ENCODE data around the gene RFLNA.

The RFLNA gene

DNA sequence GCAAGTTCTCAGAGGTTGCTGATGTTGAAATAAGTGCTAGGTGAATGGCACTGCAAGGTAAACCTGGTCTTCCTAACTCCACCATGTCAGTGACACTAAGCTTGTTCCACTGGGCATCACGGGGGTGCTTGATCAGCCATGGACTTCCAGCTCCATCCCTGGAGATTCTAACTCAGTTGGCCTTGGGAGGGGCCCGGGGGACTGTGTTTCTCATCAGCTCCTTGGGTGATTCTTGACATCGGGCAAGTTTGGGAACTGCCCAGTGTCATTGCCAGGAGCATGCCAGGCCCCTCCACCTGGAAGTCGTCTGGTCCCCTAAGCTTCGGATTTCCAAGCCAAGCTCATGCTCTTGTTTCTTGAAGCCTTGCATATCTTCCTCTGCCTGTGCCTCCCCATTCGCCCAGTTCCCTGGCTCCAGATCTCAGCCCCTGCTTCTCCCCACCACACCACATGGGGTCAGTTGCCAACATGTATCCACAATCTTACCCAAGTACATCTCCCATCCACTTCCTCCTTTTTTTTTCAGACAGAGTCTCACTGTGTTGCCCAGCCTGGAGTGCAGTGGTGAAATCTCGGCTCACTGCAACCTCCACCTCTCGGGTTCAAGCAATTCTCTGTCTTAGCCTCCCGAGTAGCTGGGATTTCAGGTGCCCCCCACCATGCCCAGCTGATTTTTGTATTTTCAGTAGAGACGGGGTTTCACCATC is 30.7 kb upstream of the RFLNA start:
- TF ChIP-seq SIN3A (IDR thresholded peaks at IDR 0.05; ENCODE audit: borderline replicate concordance, insufficient read depth, low read length) (no peak), TAF1 (IDR thresholded peaks at IDR 0.05; ENCODE audit: borderline replicate concordance, insufficient read depth, low read length) (no peak), POLR2AphosphoS5 (IDR thresholded peaks at IDR 0.05; ENCODE audit: low read depth, low read length) (no peak), FOXP2 (optimal IDR thresholded peaks at IDR 0.05; ENCODE audit: borderline replicate concordance, extremely low read depth, extremely low read length, insufficient read depth) (no peak)
- TF ChIP-seq, protein P1, sequence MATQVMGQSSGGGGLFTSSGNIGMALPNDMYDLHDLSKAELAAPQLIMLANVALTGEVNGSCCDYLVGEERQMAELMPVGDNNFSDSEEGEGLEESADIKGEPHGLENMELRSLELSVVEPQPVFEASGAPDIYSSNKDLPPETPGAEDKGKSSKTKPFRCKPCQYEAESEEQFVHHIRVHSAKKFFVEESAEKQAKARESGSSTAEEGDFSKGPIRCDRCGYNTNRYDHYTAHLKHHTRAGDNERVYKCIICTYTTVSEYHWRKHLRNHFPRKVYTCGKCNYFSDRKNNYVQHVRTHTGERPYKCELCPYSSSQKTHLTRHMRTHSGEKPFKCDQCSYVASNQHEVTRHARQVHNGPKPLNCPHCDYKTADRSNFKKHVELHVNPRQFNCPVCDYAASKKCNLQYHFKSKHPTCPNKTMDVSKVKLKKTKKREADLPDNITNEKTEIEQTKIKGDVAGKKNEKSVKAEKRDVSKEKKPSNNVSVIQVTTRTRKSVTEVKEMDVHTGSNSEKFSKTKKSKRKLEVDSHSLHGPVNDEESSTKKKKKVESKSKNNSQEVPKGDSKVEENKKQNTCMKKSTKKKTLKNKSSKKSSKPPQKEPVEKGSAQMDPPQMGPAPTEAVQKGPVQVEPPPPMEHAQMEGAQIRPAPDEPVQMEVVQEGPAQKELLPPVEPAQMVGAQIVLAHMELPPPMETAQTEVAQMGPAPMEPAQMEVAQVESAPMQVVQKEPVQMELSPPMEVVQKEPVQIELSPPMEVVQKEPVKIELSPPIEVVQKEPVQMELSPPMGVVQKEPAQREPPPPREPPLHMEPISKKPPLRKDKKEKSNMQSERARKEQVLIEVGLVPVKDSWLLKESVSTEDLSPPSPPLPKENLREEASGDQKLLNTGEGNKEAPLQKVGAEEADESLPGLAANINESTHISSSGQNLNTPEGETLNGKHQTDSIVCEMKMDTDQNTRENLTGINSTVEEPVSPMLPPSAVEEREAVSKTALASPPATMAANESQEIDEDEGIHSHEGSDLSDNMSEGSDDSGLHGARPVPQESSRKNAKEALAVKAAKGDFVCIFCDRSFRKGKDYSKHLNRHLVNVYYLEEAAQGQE (IDR thresholded peaks at IDR 0.05; ENCODE audit: insufficient read depth in 1 of 2, low read depth in 2 of 2, low read length in 2 of 2): no peak

DNA sequence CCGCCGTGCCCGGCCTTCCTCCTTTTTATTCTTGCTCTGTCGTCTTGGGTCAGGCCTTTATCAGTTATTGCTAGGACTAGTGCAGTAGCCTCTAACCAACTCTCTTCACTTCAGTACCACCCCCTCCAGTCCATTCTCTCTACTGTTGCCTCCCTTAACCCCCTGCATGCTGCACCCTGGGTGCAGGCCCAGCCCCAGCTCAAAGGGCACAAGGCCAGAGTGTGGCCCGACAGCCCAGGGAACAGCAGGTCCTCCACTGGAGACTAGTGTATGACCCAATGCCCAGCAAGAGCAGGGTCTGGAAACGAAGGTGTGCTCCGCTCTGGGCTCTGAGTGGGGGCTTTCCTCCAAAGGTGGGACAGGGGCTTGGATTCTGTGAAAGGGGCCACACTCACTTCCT is 30.0 kb upstream of the RFLNA start:
- TF ChIP-seq POLR2AphosphoS5 (IDR thresholded peaks at IDR 0.05; ENCODE audit: low read depth, low read length) (no peak), SIN3A (IDR thresholded peaks at IDR 0.05; ENCODE audit: borderline replicate concordance, insufficient read depth, low read length) (no peak), TAF1 (IDR thresholded peaks at IDR 0.05; ENCODE audit: borderline replicate concordance, insufficient read depth, low read length) (no peak), FOXP2 (optimal IDR thresholded peaks at IDR 0.05; ENCODE audit: borderline replicate concordance, extremely low read depth, extremely low read length, insufficient read depth) (no peak)
- TF ChIP-seq, protein P1 (IDR thresholded peaks at IDR 0.05; ENCODE audit: insufficient read depth in 1 of 2, low read depth in 2 of 2, low read length in 2 of 2): no peak

DNA sequence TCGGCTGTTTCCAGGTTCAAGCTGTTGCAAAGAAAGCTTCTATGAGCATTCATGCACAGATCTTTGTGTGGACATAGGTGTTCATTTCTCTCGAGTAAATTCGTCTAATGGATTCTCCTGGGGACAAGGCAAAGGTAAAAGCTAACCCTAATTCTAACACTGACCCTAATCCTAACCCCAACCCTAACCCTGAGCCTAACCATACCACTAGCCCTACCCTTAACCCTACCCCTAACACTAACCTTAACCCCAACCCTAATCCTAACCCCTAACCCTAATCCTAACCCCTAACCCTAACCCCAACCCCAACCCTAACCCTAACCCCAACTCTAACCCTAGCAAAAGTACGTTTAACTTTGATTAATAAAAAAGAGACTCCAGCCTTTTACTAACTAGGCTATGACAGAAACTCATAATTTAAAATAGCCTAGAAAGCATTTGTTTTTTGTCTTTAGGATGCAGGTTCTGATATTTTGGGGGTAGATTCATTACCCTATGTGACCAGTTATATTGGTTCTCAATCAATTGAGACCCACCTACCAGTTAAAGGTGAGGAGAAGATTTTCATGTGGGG is 27.6 kb upstream of the RFLNA start:
- TF ChIP-seq FOXP2 (optimal IDR thresholded peaks at IDR 0.05; ENCODE audit: borderline replicate concordance, extremely low read depth, extremely low read length, insufficient read depth): no peak
- no peak for TF ChIP-seq POLR2AphosphoS5 (IDR thresholded peaks at IDR 0.05; ENCODE audit: low read depth, low read length)
- TF ChIP-seq SIN3A (IDR thresholded peaks at IDR 0.05; ENCODE audit: borderline replicate concordance, insufficient read depth, low read length): no peak
- TF ChIP-seq TAF1 (IDR thresholded peaks at IDR 0.05; ENCODE audit: borderline replicate concordance, insufficient read depth, low read length): no peak
- TF ChIP-seq, protein P1 (IDR thresholded peaks at IDR 0.05; ENCODE audit: insufficient read depth in 1 of 2, low read depth in 2 of 2, low read length in 2 of 2): no peak

DNA sequence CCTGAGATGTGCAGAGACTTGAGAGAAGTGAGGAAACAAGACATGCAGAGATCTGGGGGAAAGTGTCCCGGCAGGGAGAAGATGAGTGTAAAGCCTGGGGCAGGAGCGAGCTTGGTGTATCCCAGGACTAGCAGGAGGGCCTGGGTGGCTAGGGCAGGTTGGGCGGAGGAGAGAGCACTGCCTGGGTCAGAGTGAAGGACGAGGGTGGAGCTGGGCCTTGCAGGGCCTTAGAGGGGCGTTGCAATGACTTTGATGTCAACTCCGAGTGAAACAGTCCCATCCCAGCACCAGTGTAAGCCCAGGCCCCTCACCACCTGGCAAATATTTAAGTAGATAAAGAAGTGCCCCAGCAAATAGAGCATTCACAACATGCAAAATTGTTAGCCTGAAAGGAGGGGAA is 24.2 kb upstream of the RFLNA start:
- TF ChIP-seq TAF1 (IDR thresholded peaks at IDR 0.05; ENCODE audit: borderline replicate concordance, insufficient read depth, low read length) (no peak), SIN3A (IDR thresholded peaks at IDR 0.05; ENCODE audit: borderline replicate concordance, insufficient read depth, low read length) (no peak), POLR2AphosphoS5 (IDR thresholded peaks at IDR 0.05; ENCODE audit: low read depth, low read length) (no peak), FOXP2 (optimal IDR thresholded peaks at IDR 0.05; ENCODE audit: borderline replicate concordance, extremely low read depth, extremely low read length, insufficient read depth) (no peak)
- TF ChIP-seq, protein P1 (IDR thresholded peaks at IDR 0.05; ENCODE audit: insufficient read depth in 1 of 2, low read depth in 2 of 2, low read length in 2 of 2): no peak

Data from PFSK-1 (cell line).